Gastrocnemius medialis (tissue), 4 donors: ENCODE data around the gene LEMD1. TPM values are rescaled to one million over a fixed set of nuclear protein-coding genes. Genes with fewer than 3 reads are reported as not detected.

Experiments
- ATAC-seq, 2 donors: fragments of 150-250 bp; one replicate each; pipeline ENCODE4 v1.9.1; 2016
- DNase-seq, 2 donors: peaks; one replicate each; pipeline ENCODE4 v3.0.0-alpha.2; 2019
- H3K27ac ChIP-seq, 4 donors: fragments of 200-600 bp; sonication (generic); 1 replicate in 1 of 4; 2 replicates in 3 of 4; pipeline ENCODE4 v1.5.1; 2016 to 2018; ENCODE audit warnings: mild to moderate bottlenecking in 2 of 4, moderate library complexity in 1 of 4
- H3K27me3 ChIP-seq, 3 donors: fragments of 200-600 bp; sonication (generic) in 2 of 3; 1 replicate in 1 of 3; 2 replicates in 2 of 3; pipeline versions ENCODE4 v1.5.1 to v1.6.0; 2016 to 2019; ENCODE audit warnings: mild to moderate bottlenecking in 1 of 3, moderate library complexity in 1 of 3
- H3K36me3 ChIP-seq, 2 donors: fragments of 200-600 bp; sonication (generic) in 1 of 2; one replicate each; pipeline ENCODE4 v1.5.1; 2017 to 2018
- H3K4me1 ChIP-seq, 2 donors: fragments of 200-600 bp; sonication (generic) in 1 of 2; one replicate each; pipeline ENCODE4 v1.5.1; 2016 to 2017; ENCODE audit warnings: mild to moderate bottlenecking in 2 of 2
- H3K4me3 ChIP-seq, 4 donors: fragments of 200-600 bp; sonication (generic) in 3 of 4; 1 replicate in 1 of 4; 2 replicates in 3 of 4; pipeline ENCODE4 v1.5.1; 2016 to 2019; ENCODE audit warnings: mild to moderate bottlenecking in 2 of 4
- H3K9me3 ChIP-seq, 3 donors: fragments of 200-600 bp; sonication (generic) in 2 of 3; 1 replicate in 1 of 3; 2 replicates in 2 of 3; pipeline ENCODE4 v1.5.1; 2016 to 2019
- POLR2A ChIP-seq, 2 donors: fragments of 450-650 bp; IDR thresholded peaks; one replicate each; pipeline ENCODE4 v1.6.1; 2017; ENCODE audit warnings: antibody characterized with exemption in 2 of 2, mild to moderate bottlenecking in 2 of 2, moderate library complexity in 2 of 2
- in situ Hi-C, 4 donors: fragments of 200-750 bp; cut with MboI; loops; one replicate each; pipeline versions ENCODE4 v1.15.0 to v1.8.0; 2017; ENCODE audit warnings: low sequenced_read_pairs in 4 of 4
- intact Hi-C: fragments of 100-400 bp; cut with DNase I; formaldehyde crosslinking; loops from one replicate; pipeline ENCODE4 v1.15.1; 2023; ENCODE audit warnings: low total_unique reads
- total RNA-seq, 4 donors: library from RNA; depleted of rRNA; stranded (reverse); fragments of >200 nt; gene quantifications; one replicate each; pipeline versions ENCODE4 v1.1.0 to v1.2.3, GENCODE V29; 2016
- TF ChIP-seq, protein P1 (sequence below), 5 experiments: fragments of 450-650 bp in 3 of 5; fragments of 200-600 bp in 2 of 5; sonication (generic) in 2 of 5; IDR thresholded peaks in 4 of 5; conservative IDR thresholded peaks in 1 of 5; 1 replicate in 4 of 5; 2 replicates in 1 of 5; pipeline ENCODE4 v1.5.1; 2016 to 2019; ENCODE audit warnings: antibody characterized with exemption in 5 of 5, mild to moderate bottlenecking in 3 of 5, moderate library complexity in 3 of 5

Gene LEMD1
- total RNA-seq, 4 donors from 2014 or later, result not detected

DNA sequence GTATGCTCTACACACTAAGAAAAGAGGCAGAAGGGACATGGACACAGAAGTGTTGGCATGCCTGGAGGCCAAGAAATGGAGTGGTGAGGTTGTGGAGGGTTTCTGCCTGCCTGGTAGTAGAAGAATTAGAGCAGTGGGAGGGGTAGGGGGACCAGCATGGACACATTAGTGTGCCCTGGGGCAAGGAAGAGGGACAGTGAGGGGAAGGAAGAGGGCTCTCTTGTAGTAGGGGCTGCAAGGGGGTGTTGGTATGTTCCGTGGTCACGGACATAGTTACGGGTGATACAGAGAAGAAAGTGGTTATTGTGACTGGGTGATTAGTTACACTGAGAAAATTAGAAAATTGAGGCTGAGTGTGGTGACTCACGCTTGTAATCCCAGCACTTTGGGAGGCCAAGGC is 23.3 kb downstream of the LEMD1 start:
- in situ Hi-C loops, result loop anchor here in 2 of 4 donors (5.0 to 10.0 kb wide), 3 partner anchors 86 to 126 kb away; no protein-coding TSS in a partner anchor
- Histone ChIP-seq H3K4me3 (no peak overlapping the region), H3K4me1 (no peaks in the 10 kb centered on the region), H3K36me3 (no peaks in the 10 kb centered on the region), H3K9me3 (no peaks in the 10 kb centered on the region), H3K27me3 (no peaks in the 10 kb centered on the region), H3K27ac (no peak overlapping the region)
- DNase-seq (no peak), ATAC-seq (no peak)
- intact Hi-C loops, result no loop called here
- TF ChIP-seq POLR2A (IDR thresholded peaks at IDR 0.05), result no peak

- intact Hi-C loops (loop anchor here (1.0 kb wide), 2 partner anchors 33 to 127 kb away; no protein-coding TSS in a partner anchor), in situ Hi-C loops (loop anchor here in 2 of 4 donors (5.0 to 10.0 kb wide), 3 partner anchors 88 to 128 kb away; no protein-coding TSS in a partner anchor)
- Histone ChIP-seq H3K36me3 (no peaks in the 10 kb centered on the region), H3K4me3 (no peak overlapping the region), H3K4me1 (no peaks in the 10 kb centered on the region), H3K27ac (no peak overlapping the region), H3K9me3 (no peaks in the 10 kb centered on the region), H3K27me3 (no peaks in the 10 kb centered on the region)
- DNase-seq (no peak), ATAC-seq (peak; percentile 83 to 85)
- TF ChIP-seq, protein P1, sequence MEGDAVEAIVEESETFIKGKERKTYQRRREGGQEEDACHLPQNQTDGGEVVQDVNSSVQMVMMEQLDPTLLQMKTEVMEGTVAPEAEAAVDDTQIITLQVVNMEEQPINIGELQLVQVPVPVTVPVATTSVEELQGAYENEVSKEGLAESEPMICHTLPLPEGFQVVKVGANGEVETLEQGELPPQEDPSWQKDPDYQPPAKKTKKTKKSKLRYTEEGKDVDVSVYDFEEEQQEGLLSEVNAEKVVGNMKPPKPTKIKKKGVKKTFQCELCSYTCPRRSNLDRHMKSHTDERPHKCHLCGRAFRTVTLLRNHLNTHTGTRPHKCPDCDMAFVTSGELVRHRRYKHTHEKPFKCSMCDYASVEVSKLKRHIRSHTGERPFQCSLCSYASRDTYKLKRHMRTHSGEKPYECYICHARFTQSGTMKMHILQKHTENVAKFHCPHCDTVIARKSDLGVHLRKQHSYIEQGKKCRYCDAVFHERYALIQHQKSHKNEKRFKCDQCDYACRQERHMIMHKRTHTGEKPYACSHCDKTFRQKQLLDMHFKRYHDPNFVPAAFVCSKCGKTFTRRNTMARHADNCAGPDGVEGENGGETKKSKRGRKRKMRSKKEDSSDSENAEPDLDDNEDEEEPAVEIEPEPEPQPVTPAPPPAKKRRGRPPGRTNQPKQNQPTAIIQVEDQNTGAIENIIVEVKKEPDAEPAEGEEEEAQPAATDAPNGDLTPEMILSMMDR (IDR thresholded peaks at IDR 0.05 in 4 of 5, conservative IDR thresholded peaks at IDR 0.05 in 1 of 5), result peak; percentile 49 to 73 (median 71)
- no peak for TF ChIP-seq POLR2A (IDR thresholded peaks at IDR 0.05)
Measured at GRCh38 chr1:205396967-205397616, 24.8 kb downstream of the LEMD1 start.

DNA sequence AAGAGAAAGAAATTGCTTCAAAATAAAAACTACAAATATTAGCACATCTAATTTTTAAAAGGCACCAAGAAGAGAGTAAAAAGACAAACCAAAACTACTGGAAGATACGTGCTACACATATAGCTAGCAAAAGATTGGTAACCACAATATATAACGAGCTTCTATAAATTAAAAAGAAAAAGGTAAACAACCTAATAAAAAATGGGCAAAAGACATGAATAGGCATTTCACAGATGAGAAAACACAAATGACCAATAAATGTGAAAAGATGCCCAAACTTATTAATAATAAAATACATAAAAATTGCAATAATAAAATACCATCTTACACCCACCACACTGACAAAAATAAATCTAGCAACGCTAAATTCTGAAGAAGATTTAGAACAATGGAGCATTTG is 26.2 kb downstream of the LEMD1 start:
- DNase-seq, result no peak
- Histone ChIP-seq H3K4me1 (no peaks in the 10 kb centered on the region), H3K27ac (no peak overlapping the region), H3K36me3 (no peaks in the 10 kb centered on the region), H3K9me3 (no peaks in the 10 kb centered on the region), H3K27me3 (peaks cover 0 to 5% (median 0%) of the 10 kb centered on the region in 3 donors), H3K4me3 (no peak overlapping the region)
- in situ Hi-C loops (loop anchor here in 2 of 4 donors (5.0 to 10.0 kb wide), 3 partner anchors 89 to 129 kb away; no protein-coding TSS in a partner anchor), intact Hi-C loops (no loop called here)
- ATAC-seq, result no peak
- TF ChIP-seq, protein P1 (IDR thresholded peaks at IDR 0.05 in 4 of 5, conservative IDR thresholded peaks at IDR 0.05 in 1 of 5), result no peak
- TF ChIP-seq POLR2A (IDR thresholded peaks at IDR 0.05), result no peak

DNA sequence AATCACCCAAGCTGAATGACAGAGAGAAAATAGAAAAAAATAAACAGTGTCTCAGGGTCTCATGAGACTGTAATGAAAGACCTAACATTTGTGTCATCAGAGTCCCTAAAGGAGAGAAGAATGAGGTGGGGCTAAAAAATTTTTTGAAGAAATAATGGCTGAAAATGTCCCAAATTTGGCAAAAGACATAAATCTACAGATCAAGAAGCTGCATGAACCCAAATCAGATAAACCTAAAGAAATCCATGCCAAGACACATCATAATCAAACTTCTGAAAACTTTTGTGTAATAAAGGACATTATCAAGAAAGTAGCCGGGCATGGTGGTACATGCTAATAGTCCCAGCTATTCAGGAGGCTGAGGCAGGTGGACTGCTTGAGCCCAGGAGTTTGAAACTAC is 29.2 kb downstream of the LEMD1 start:
- no peak overlapping the region for H3K4me3 ChIP-seq
- in situ Hi-C loops (loop anchor here in 2 of 4 donors (10.0 kb wide), 2 partner anchors 92 to 132 kb away; no protein-coding TSS in a partner anchor), intact Hi-C loops (no loop called here)
- no peak for ATAC-seq
- TF ChIP-seq POLR2A (IDR thresholded peaks at IDR 0.05), result no peak
- TF ChIP-seq, protein P1 (IDR thresholded peaks at IDR 0.05 in 4 of 5, conservative IDR thresholded peaks at IDR 0.05 in 1 of 5), result no peak
- DNase-seq, result no peak
- H3K4me1 ChIP-seq, result no peaks in the 10 kb centered on the region
- no peak overlapping the region for H3K27ac ChIP-seq
- peaks cover 0 to 5% (median 0%) of the 10 kb centered on the region in 3 donors for H3K27me3 ChIP-seq
- no peaks in the 10 kb centered on the region for H3K36me3 ChIP-seq
- no peaks in the 10 kb centered on the region for H3K9me3 ChIP-seq

DNA sequence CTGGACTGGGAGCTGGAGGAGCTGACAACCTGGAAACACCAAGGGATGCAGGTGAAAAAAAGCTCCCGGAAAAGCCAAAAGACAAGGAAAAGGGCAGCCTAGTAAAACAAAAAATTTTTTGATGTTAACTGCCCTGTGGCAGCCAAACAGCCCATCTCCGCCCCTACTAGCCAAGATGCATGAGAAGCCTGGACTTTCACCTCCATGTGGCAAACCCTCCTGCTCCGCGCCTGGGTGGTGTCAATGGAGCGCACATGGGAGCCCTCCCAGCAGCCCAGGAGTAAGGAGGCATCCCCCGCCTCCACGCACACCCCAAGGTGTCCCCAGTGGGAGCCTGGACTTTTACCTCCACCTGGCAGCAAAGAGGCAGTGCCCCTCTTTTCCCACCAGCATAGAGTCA is 30.5 kb downstream of the LEMD1 start:
- intact Hi-C loops (no loop called here), in situ Hi-C loops (loop anchor here in 2 of 4 donors (10.0 kb wide), 2 partner anchors 93 to 133 kb away; no protein-coding TSS in a partner anchor)
- H3K4me3 ChIP-seq, result no peak overlapping the region
- H3K27ac ChIP-seq, result no peak overlapping the region
- no peak for ATAC-seq
- TF ChIP-seq, protein P1 (IDR thresholded peaks at IDR 0.05 in 4 of 5, conservative IDR thresholded peaks at IDR 0.05 in 1 of 5), result no peak
- no peak for TF ChIP-seq POLR2A (IDR thresholded peaks at IDR 0.05)
- no peaks in the 10 kb centered on the region for H3K9me3 ChIP-seq
- H3K36me3 ChIP-seq, result no peaks in the 10 kb centered on the region
- no peak for DNase-seq
- peaks cover 0 to 5% (median 0%) of the 10 kb centered on the region in 3 donors for H3K27me3 ChIP-seq
- no peaks in the 10 kb centered on the region for H3K4me1 ChIP-seq
